Right lobe of liver (tissue), 4 donors: ENCODE measurements around the gene TWIST2.

Source experiments
- POLR2A ChIP-seq: fragments of 450-650 bp; IDR thresholded peaks from one replicate; pipeline ENCODE4 v1.6.1; 2017; ENCODE audit warnings: antibody characterized with exemption, mild to moderate bottlenecking
- TF ChIP-seq, protein P1 (sequence below), 4 donors: fragments of 200-600 bp in 3 of 4; fragments of 450-650 bp in 1 of 4; IDR thresholded peaks; one replicate each; pipeline versions ENCODE4 v1.5.1 to v1.8.0; 2016 to 2022; ENCODE audit warnings: antibody characterized with exemption in 4 of 4, mild to moderate bottlenecking in 2 of 4
- donor health status: DM: no; HTN: no; CAD: no.
- donor health status: DM: no; HTN: no; CAD: no.
- donor health status: DM: no; HTN: yes; CAD: no.

- TF ChIP-seq, protein P1, sequence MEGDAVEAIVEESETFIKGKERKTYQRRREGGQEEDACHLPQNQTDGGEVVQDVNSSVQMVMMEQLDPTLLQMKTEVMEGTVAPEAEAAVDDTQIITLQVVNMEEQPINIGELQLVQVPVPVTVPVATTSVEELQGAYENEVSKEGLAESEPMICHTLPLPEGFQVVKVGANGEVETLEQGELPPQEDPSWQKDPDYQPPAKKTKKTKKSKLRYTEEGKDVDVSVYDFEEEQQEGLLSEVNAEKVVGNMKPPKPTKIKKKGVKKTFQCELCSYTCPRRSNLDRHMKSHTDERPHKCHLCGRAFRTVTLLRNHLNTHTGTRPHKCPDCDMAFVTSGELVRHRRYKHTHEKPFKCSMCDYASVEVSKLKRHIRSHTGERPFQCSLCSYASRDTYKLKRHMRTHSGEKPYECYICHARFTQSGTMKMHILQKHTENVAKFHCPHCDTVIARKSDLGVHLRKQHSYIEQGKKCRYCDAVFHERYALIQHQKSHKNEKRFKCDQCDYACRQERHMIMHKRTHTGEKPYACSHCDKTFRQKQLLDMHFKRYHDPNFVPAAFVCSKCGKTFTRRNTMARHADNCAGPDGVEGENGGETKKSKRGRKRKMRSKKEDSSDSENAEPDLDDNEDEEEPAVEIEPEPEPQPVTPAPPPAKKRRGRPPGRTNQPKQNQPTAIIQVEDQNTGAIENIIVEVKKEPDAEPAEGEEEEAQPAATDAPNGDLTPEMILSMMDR (IDR thresholded peaks at IDR 0.05): no peak
- no peak for TF ChIP-seq POLR2A
Measured at GRCh38 chr2:238888781-238889180, 40.9 kb downstream of the TWIST2 start.
